A673 (cell line): ENCODE measurements around the gene TSHZ2.

Experiments used
- CTCF ChIP-seq: fragments of 300-800, 200-600 bp; sonication (generic); conservative IDR thresholded peaks from 2 replicates; pipeline ENCODE4 v1.5.1; 2017; ENCODE audit warnings: low read depth, mild to moderate bottlenecking, antibody characterized with exemption, low read length, moderate library complexity, mixed read lengths
- EZH2 ChIP-seq: fragments of 200-600 bp; sonication (generic); IDR thresholded peaks from 2 replicates; pipeline ENCODE4 v1.6.1; 2017; ENCODE audit warnings: borderline replicate concordance, low read depth, mild to moderate bottlenecking, mixed read lengths, antibody characterized with exemption, low read length; ENCODE audit not compliant: poor library complexity, severe bottlenecking

DNA sequence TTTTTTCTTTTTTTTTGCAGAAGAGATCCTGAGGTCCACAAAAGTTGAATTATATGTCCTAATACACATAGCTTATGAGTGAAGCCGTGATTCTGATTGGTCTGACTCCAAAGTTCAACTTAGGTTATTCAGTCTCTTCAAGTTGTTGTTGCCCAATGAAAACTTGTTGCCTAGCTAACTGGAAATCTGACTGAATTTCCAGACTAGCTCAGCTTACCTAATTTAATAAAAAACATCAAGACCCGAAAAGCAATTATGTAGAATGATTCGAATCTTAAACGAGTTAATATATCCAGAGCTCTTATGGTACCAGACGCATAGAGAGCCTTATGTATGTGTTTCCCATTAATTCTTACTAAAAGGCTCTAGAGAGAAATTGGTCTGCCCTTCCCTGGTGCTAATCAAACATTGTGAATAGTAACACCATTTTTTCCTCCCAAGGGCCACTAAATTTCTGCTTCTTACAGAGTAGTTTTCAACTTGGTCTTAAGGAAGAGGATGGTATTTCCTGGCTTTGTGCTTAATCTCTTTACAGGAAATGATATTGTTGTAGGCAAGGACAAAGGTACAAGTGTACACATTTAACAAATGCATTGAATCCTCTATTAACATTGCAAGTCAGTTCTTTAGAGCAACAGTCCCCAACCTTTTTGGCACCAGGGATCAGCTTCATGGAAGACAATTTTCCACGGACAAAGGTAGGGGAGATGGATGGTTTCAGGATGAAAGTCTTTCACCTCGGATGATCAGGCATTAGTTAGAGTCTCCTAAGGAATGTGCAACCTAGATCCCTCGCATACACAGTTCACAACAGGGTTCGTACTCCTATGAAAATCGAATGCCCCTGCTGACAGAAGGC is 107.9 kb downstream of the TSHZ2 start:
- TF ChIP-seq CTCF (no peak), EZH2 (no peak)
